OCI-LY1 (cell line): ENCODE data around the gene LAMC3.

Experiments
- EZH2 ChIP-seq: fragments of 200-600 bp; sonication (generic), shearing (Covaris generic); IDR thresholded peaks from 2 replicates; pipeline ENCODE4 v1.8.0; 2017; ENCODE audit warnings: borderline replicate concordance, mixed run types, mild to moderate bottlenecking, antibody characterized with exemption, low read length, moderate library complexity, mixed read lengths
- TF ChIP-seq, protein P1 (sequence below): fragments of 200-600 bp; sonication (generic), shearing (Covaris generic); IDR thresholded peaks from 2 replicates; pipeline ENCODE4 v1.5.1; 2017; ENCODE audit warnings: mild to moderate bottlenecking, antibody characterized with exemption, low read length, moderate library complexity, mixed read lengths

DNA sequence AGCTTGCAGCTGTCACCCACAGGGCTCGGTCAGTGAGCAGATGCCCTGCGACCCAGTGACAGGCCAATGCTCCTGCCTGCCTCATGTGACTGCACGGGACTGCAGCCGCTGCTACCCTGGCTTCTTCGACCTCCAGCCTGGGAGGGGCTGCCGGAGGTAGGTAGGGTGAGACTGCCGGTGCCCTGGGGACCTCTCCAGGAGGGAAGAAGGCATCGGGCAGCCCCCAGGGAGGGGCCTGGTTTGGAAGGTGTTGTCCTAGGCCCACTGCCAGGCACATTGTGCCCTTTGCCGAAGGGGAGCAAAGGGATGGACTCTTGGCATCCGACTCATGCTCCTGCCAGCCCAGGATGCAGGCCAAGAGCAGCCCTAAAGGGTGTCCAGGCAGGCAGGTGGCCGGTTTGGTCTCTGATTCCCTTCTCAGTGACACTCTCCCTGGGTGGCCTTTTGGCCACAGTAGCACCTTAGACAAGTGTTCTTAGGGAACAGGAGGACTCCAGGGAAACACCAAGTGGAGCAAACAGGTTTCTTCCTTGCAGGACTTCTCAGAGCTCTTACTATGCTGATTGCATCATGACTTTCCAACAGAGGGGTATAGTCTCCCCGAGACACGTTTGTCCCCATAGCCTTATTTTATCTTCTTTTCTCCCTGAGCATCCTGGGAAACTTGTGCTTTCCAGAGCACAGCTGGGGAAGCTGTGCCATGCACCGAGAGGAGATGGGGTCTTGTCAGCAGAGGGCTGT, 59.3 kb downstream of the LAMC3 start:
- TF ChIP-seq, protein P1, sequence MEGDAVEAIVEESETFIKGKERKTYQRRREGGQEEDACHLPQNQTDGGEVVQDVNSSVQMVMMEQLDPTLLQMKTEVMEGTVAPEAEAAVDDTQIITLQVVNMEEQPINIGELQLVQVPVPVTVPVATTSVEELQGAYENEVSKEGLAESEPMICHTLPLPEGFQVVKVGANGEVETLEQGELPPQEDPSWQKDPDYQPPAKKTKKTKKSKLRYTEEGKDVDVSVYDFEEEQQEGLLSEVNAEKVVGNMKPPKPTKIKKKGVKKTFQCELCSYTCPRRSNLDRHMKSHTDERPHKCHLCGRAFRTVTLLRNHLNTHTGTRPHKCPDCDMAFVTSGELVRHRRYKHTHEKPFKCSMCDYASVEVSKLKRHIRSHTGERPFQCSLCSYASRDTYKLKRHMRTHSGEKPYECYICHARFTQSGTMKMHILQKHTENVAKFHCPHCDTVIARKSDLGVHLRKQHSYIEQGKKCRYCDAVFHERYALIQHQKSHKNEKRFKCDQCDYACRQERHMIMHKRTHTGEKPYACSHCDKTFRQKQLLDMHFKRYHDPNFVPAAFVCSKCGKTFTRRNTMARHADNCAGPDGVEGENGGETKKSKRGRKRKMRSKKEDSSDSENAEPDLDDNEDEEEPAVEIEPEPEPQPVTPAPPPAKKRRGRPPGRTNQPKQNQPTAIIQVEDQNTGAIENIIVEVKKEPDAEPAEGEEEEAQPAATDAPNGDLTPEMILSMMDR = no peak
- no peak for TF ChIP-seq EZH2
